Measurements from ENCODE around the gene SLC27A2. TPM values are rescaled to one million over a fixed set of nuclear protein-coding genes. Genes with fewer than 3 reads are reported as not detected.

Gene SLC27A2
- total RNA-seq, 2 experiments from 2014 or later: not detected

DNA sequence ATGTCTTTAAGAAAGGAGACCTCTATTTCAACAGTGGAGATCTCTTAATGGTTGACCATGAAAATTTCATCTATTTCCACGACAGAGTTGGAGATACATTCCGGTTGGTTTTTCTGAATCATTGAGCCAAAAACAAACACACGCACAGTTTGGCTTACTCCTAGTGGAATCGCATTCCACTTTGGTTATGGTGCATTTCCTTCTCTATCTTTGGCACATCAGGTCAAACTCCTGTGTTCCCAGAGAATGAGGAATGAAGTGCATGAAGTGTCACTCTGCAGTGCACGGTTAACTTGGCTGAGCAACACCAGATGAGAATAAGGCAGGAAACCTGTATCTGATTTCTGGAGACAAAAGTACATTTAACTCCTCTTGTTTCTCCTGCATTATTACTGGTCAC, 45.1 kb downstream of the SLC27A2 start:
- intact Hi-C loops (cut with micrococcal nuclease; ENCODE audit: unreplicated experiment): no loop called here
- Histone ChIP-seq H3K4me2 (ENCODE audit: low read length) (no peak overlapping the region), H3K9me3 (ENCODE audit: low read length) (no peaks in the 10 kb centered on the region), H3K79me2 (ENCODE audit: insufficient read depth, low read depth, low read length) (no peaks in the 10 kb centered on the region), H3K36me3 (ENCODE audit: insufficient read depth, low read length) (no peaks in the 10 kb centered on the region), H3K4me3 (ENCODE audit: low read depth, low read length, poor library complexity, severe bottlenecking) (no peak overlapping the region), H4K20me1 (ENCODE audit: insufficient read depth, low read length) (no peaks in the 10 kb centered on the region), H3K9me2 (ENCODE audit: insufficient read depth, low read length) (no peaks in the 10 kb centered on the region), H3K27ac (ENCODE audit: low read depth, low read length, poor library complexity, severe bottlenecking) (no peak overlapping the region), H2AFZ (ENCODE audit: low read length) (no peak overlapping the region), H3K4me1 (ENCODE audit: insufficient read depth, low read length, poor library complexity, severe bottlenecking) (no peaks in the 10 kb centered on the region)
- no peak for DNase-seq (ENCODE audit: low spot score)
- BruUV-seq (replicated peaks): no TSS peak
- ChIA-PET POLR2A (no interaction called here), CTCF (ENCODE audit: unreplicated experiment) (interaction anchor here (0.6 kb wide), 1 partner anchor 1495 kb away, joined by 5 read pairs; no protein-coding TSS in a partner anchor)
- TF ChIP-seq, protein P1, sequence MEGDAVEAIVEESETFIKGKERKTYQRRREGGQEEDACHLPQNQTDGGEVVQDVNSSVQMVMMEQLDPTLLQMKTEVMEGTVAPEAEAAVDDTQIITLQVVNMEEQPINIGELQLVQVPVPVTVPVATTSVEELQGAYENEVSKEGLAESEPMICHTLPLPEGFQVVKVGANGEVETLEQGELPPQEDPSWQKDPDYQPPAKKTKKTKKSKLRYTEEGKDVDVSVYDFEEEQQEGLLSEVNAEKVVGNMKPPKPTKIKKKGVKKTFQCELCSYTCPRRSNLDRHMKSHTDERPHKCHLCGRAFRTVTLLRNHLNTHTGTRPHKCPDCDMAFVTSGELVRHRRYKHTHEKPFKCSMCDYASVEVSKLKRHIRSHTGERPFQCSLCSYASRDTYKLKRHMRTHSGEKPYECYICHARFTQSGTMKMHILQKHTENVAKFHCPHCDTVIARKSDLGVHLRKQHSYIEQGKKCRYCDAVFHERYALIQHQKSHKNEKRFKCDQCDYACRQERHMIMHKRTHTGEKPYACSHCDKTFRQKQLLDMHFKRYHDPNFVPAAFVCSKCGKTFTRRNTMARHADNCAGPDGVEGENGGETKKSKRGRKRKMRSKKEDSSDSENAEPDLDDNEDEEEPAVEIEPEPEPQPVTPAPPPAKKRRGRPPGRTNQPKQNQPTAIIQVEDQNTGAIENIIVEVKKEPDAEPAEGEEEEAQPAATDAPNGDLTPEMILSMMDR (conservative IDR thresholded peaks at IDR 0.05; ENCODE audit: low read length): no peak
- no peak for TF ChIP-seq EZH2phosphoT487 (IDR thresholded peaks at IDR 0.05; ENCODE audit: borderline replicate concordance, low read depth, low read length)

DNA sequence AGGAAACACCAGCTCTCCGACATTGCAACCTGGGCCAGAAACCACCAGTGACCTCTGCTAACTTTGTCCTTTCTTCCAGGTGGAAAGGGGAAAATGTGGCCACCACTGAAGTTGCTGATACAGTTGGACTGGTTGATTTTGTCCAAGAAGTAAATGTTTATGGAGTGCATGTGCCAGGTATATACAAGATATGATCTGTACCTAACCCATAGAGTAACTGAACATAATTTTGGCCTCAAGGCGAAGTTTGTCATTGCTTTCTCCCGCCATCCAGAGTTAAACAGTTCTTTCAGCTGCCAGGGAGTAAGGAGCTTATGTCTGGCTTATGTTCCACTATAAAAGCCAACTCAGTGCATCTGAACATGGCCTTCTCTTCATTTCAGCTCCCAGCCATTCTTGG, 46.9 kb downstream of the SLC27A2 start:
- no peaks in the 10 kb centered on the region for H3K4me1 ChIP-seq (ENCODE audit: insufficient read depth, low read length, poor library complexity, severe bottlenecking)
- no peak overlapping the region for H3K27ac ChIP-seq (ENCODE audit: low read depth, low read length, poor library complexity, severe bottlenecking)
- no peaks in the 10 kb centered on the region for H3K79me2 ChIP-seq (ENCODE audit: insufficient read depth, low read depth, low read length)
- CTCF ChIA-PET (ENCODE audit: unreplicated experiment): no interaction called here
- POLR2A ChIA-PET: no interaction called here
- no peak overlapping the region for H3K4me2 ChIP-seq (ENCODE audit: low read length)
- no peaks in the 10 kb centered on the region for H3K36me3 ChIP-seq (ENCODE audit: insufficient read depth, low read length)
- no peak overlapping the region for H2AFZ ChIP-seq (ENCODE audit: low read length)
- H3K9me2 ChIP-seq (ENCODE audit: insufficient read depth, low read length): no peaks in the 10 kb centered on the region
- no peaks in the 10 kb centered on the region for H3K9me3 ChIP-seq (ENCODE audit: low read length)
- H3K4me3 ChIP-seq (ENCODE audit: low read depth, low read length, poor library complexity, severe bottlenecking): no peak overlapping the region
- BruUV-seq (replicated peaks): no TSS peak
- intact Hi-C loops (cut with micrococcal nuclease; ENCODE audit: unreplicated experiment): no loop called here
- no peaks in the 10 kb centered on the region for H4K20me1 ChIP-seq (ENCODE audit: insufficient read depth, low read length)
- TF ChIP-seq, protein P1 (conservative IDR thresholded peaks at IDR 0.05; ENCODE audit: low read length): no peak
- TF ChIP-seq EZH2phosphoT487 (IDR thresholded peaks at IDR 0.05; ENCODE audit: borderline replicate concordance, low read depth, low read length): no peak
- no peak for DNase-seq (ENCODE audit: low spot score)

DNA sequence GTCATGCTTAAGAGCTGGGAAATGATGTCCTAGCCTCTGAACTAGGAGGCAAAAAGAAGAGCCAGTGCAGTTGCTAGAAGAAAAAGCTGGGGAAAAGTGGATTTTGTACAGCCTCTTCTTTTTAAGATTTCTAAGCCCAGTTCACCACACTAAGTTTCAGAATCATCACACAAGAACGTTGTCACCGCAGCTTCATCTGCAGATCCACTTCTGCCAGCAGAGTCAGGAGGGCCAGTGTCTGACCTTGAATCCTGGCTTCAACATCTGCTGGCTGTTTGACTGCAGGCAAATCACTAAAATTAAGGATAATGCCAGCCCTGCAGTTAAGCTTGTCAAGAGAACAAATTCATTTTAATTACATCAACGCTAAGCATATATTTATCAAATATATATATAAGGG, 47.3 kb downstream of the SLC27A2 start:
- Histone ChIP-seq H3K9me2 (ENCODE audit: insufficient read depth, low read length) (no peaks in the 10 kb centered on the region), H3K4me1 (ENCODE audit: insufficient read depth, low read length, poor library complexity, severe bottlenecking) (no peaks in the 10 kb centered on the region), H3K9me3 (ENCODE audit: low read length) (no peaks in the 10 kb centered on the region), H3K4me3 (ENCODE audit: low read depth, low read length, poor library complexity, severe bottlenecking) (no peak overlapping the region), H2AFZ (ENCODE audit: low read length) (no peak overlapping the region), H3K4me2 (ENCODE audit: low read length) (no peak overlapping the region), H3K79me2 (ENCODE audit: insufficient read depth, low read depth, low read length) (no peaks in the 10 kb centered on the region), H4K20me1 (ENCODE audit: insufficient read depth, low read length) (no peaks in the 10 kb centered on the region), H3K36me3 (ENCODE audit: insufficient read depth, low read length) (no peaks in the 10 kb centered on the region), H3K27ac (ENCODE audit: low read depth, low read length, poor library complexity, severe bottlenecking) (no peak overlapping the region)
- DNase-seq (ENCODE audit: low spot score): no peak
- ChIA-PET POLR2A (no interaction called here), CTCF (ENCODE audit: unreplicated experiment) (no interaction called here)
- no TSS peak for BruUV-seq (replicated peaks)
- no peak for TF ChIP-seq EZH2phosphoT487 (IDR thresholded peaks at IDR 0.05; ENCODE audit: borderline replicate concordance, low read depth, low read length)
- TF ChIP-seq, protein P1 (conservative IDR thresholded peaks at IDR 0.05; ENCODE audit: low read length): no peak
- intact Hi-C loops (cut with micrococcal nuclease; ENCODE audit: unreplicated experiment): no loop called here
